HG03175 (cell line): Measurements from ENCODE around the gene SLC37A3.
"Not testable (repeated sequence)": the region's sequence is repeated elsewhere in the genome, so short reads cannot be mapped to it uniquely, and the experiment has no call there.

ENCODE experiments used
- ATAC-seq: cut with Tn5 transposase; IDR thresholded peaks from one replicate; pipeline ENCODE4 v1.9.1; 2021; ENCODE audit warnings: mild to moderate bottlenecking, moderate library complexity; ENCODE audit not compliant: unreplicated experiment

The SLC37A3 gene

DNA sequence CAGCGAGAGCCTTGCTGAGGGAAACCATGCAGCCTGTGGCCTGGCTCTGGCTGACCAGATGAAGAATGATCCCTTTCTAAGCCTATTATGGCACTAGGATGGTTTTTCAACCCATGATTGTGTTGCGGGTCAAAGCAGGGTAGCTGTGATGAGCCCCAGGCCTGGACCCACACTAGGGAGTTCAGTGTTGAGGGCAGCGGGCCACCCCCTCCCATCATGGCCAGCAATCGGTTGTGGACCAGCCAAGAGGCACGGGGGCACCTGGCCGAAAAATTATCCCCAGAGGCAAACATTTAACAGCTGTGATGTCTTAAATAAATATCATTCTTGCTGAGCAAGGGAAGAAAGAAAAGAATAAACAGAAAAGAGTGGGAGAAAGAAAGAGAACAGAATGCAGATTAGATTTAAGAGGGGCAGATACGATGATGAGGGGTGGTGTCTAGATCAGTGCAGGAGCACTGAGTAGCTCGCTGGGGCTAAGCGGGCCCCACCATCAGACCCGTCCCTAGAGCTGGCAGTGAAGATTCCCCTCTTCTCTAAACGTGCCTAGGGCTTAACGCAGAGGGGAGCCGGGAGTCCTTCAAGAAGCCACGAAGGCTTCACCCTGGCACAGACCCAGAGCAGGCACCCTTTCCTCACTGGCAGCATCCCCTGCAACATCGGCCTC is 82.7 kb downstream of the SLC37A3 start:
- ATAC-seq: no peak

DNA sequence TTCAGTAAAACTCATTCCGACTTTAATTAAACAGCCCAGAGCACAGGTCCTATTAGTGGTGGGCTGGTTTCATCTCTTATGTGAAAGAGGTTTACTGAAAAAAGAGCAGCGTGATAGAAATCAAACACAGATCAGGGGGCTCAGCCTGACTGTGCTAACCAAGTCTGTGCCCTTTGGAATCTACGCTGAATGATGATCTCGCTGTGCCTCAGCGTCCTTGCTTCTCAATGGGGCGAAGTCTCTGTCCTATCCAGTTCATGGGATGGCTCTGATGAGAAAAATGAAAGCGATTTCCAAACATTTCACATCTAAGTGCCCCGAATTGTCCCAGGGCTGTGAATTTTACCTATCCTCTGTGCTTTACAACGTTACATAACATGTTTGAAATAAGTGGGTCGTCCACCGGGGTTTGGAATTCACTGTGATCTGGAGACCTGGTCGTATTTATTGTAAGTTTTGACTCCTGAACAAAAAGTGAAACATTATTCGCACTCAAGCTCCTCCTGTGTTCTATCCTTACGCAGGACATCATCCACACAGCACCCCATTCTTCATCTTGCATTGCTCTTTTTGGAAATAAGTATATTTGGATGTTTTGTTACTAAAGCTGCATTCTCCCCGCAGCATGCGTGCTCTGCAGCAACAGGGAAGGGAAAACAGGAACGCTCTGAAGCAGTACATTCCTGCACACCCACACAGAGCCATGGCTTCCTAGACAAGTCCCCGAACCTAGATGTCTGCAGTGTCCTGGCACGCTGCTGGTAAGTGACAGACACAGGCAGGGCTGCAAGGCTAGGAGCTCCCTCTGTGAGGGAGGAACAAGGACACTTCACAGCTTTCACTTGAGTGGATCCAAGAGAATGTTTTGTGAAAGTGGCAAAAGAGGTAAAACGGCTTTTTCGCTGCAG is 83.5 kb downstream of the SLC37A3 start:
- no peak for ATAC-seq

DNA sequence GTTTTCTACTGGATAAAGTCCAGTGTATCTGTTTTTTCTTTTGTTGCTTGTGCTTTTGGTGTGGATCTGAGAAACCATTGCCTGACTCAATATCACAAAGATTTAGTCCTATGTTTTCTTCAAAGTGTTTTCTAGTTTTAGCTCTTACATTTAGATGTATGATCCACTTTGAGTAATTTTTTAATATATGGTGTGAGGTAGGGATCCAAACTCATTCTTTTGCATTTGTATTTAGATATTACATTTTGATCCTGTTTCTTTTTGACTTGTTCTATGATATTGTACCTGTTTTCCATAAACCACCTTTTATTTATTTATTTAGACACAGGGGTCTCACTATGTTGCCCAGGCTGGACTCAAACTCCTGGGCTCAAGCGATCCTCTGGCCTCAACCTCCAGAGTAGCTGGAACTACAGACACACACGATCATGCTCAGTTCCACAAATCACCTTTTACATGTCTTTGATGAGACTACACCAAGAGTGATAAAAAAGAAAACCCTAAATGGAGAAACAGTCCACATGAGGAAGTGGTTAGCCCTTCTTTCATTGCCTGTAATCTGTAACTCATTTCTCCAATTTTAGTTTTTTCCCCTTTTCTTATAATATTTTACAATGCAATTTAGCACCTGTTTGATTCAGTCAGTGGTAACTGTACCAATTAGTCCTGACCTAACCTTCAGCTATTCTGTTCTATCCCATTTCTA is 86.0 kb downstream of the SLC37A3 start:
- ATAC-seq: no peak

DNA sequence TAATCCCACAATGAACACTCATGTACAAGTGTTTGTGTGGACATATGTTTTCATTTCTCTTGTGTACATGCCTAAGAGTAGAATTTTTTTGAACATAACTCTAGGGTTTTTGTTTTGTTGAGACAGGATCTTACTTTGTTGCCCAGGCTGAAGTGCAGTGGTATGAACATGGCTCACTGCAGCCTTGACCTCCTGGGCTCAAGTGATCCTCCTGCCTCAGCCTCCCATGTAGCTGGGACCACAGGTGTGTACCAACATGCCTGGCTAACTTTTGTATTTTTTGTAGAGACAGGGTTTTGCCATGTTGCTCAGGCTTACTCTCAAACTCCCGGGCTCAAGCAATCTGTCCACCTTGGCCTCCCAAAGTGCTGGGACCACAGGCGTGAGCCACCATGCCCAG is 87.2 kb downstream of the SLC37A3 start:
- ATAC-seq: not testable (repeated sequence)

DNA sequence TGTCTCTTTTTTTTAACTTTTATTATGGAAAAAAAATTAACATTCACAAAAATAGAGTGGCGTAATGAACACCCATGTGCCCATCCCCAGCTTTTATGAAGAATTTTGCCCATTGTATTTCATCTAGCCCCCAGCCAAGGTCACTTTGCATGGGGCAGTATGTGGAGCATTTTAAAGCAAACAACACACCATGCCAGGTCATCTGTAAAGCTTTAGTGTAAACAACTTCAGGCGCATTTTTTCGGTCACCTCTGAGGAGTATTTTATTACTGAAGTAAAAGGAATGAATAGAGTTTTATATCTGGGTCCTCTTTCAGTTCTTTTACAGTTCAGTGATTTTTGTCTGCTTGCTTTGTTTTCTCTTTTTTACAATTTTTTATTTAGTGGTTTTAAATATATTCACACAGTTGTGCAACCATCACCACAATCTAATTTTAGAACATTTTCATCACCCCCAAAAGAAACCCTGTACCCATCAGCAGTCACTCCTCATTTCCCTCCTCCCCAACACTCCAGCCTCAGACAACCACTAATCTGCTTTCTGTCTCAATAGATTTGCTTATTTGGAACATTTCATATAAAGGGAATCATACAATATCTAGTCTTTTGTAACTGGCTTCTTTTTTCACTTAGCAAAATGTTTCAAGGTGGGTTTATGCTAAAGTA is 87.9 kb downstream of the SLC37A3 start:
- ATAC-seq: no peak

DNA sequence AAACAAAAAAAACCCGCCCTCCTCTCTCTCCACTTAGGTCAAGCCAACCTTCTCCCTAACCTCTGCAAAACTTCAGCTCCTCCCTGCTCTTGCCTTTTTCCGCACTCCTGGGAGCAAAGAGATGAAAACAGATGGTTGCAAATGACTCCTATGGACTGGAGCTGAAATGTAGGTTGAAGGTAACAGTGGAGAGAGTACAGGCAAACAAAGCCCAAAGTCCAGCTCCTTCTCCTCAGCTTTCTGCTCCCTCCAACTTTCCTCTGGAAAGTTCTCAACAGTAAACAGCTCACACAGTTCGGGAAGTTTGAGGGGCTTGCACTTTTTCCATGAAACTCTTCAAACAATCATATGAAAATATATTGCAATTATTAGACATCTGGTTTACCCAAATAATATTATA is 90.3 kb downstream of the SLC37A3 start:
- no peak for ATAC-seq

DNA sequence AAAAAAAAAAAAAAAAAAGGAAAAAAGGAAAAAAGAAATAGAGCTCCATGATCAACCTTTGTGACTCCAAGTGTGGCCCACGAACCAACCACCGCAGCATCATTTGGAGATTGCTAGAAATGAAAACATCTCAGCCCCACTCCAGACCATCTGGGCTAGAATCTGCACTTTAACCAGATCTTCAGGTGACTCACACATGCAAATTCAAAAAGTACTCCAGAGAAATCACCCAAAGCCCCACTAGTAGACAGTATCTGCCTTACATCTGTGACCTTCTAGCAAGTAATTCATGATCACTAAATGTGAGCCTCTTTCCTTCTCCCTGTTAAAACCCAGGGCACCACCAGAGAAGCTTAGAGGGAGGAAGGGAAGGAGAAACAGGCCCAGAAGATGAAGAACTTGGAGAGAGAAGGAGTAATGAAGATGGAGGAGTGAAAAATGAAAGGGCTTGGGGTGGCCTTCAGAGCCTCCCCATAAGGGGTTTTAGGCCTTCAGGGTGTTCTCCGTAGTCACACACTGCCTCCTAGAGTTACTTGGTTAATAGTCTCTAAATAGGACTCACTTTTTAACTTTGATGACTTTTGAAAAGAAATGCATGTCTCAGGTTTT is 94.0 kb downstream of the SLC37A3 start:
- ATAC-seq: no peak

DNA sequence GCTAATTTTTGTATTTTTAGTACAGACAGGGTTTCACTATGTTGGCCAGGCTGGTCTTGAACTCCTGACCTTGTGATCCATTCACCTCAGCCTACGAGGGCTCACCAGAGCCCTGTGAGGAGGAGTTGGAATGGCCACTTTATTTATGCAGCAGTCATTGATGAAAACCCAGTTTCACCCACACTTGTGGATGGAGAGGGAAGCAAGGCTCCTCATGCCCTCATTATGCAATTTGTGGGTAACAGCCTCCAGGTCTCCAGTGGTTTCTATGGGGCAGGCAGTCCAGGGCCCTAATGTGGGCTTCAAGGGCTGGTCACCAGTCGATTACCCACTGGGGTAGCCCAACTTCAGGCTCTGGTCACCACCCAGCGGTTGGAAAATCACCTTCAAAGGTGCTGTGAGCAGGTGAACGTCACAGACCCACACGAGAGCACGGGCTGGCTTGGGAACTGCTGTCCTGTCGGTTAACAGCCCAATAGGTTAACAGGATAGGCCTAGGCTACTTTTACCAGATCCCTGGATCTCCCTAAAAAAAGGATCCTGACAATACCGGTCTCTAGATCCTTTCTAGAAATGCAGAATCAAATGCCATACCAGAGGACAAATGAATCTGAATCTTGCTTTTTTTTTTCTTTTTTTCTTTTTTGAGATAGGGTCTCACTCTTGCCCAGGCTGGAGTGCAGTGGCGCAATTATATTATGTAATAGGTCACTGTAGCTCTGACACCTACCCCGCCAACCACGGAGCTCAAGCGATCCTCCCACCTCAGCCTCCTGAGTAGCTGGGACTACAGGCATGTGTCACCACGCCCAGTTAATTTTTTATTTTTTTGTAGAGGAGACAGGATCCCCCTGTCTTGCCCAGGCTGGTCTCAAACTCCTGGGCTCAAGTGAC is 97.8 kb downstream of the SLC37A3 start:
- ATAC-seq: no peak

DNA sequence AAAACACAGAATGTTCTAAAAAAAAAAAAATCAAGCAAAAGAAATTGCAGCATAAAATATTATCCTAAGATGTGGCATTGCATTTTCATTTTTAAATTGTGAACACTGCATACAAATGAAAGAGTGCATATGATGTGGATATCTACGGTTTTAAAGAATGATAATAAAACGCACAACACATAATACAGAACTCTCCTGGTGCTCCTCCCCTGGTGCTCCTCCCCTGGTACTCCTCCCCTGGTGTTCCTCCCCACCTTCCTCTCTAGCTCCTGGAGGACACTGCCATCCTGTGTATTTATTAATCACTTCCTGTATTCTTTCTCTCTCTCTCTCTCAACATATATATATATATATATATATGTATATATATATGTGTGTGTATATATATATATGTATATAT is 100.1 kb downstream of the SLC37A3 start:
- no peak for ATAC-seq

DNA sequence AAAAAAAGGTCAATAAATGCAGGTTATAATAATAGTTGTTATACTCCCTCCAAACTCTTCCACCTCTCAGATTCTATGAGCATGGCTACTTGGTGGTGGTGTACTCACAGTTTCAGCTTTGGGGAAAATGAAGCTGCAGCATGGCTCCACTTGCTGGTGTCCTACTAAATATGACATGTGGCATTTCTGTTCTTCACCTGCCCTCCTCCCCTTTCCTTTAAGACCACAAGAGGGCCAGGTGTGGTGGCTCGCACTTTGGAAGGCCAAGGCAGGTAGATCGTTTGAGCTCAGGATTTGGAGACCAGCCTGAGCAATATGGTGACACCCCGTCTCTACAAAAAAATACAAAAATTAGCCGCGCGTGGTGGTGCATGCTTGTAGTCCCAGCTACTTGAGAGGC is 101.1 kb downstream of the SLC37A3 start:
- ATAC-seq: no peak

DNA sequence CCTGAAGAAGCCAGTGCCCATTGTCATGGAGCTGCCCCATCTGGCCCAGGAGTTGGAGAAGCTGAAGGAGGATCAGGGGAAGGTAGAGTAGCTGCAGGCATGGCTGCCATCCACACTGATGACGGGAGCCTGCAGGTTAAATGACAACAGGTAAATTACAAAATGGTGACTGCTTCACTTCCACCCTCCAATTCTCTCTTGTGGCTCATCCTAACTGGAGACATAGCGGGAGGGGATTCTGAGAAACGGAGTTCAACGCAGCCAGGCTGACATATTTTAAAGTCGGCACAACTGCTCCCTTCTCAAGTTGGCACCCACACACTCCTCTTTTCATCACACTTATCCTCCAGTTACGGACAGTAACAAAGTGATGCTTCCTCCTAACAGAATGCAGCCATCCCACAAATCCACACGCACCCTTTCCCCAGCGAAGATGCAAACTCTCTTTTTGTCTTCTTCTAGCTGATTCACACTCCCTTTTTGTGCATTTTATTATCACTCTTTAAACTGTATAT is 103.0 kb downstream of the SLC37A3 start:
- no peak for ATAC-seq

DNA sequence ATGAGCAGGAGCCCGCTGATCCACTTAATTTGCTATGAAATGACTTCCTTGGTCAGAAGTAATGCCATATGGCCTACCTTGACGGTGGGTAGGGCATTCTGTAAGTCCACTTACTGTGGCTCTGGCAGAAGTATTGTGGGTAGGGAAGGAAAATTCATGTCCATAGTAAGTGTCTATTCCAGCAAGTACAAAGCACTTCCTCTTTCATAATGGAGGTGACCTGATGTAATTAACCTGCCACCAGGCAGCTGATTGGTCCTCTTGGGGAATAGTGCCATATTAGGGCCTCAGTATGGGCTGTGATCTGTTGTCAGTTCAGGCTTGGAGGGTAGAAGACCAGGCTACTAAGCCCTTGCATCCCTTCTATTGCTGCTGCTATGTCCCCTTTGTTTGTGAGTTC is 103.9 kb downstream of the SLC37A3 start:
- no peak for ATAC-seq

DNA sequence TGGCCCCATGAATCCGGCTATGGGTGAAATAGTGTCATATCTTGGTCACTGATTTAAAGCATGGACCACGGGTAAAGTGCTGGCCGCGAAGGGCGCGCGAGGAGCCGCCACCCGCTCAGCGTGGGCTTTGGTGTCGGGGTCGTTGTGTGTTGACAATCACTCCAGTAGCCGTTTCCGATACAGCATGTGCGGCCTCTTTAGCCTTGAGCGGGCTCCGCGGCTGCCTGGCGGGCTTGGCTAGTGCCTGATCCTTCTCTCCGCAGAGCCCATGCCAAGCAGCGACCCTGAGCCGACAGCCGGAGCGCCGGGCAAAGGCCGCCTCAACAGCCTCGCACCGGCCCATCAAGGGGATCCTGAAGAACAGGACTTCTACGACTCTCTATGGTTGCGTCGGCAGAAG is 105.9 kb downstream of the SLC37A3 start:
- no peak for ATAC-seq

DNA sequence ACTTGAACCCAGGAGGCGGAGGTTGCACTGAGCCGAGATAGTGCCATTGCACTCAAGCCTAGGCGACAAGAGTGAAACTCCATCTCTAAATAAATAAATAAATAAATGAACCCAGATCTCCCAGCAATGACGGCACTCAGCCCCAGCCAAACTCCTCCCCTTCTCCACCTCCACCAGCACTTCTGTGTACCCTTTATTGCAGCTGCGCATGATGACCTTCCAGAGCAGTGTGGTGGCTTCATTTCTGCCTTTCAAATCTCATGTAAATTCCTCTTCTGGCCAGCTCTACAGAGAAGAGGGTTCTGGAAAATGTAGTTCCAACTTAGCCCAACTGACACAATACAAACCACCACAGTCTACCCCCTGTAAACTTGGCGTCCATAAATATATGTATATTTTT is 108.5 kb downstream of the SLC37A3 start:
- ATAC-seq: no peak

DNA sequence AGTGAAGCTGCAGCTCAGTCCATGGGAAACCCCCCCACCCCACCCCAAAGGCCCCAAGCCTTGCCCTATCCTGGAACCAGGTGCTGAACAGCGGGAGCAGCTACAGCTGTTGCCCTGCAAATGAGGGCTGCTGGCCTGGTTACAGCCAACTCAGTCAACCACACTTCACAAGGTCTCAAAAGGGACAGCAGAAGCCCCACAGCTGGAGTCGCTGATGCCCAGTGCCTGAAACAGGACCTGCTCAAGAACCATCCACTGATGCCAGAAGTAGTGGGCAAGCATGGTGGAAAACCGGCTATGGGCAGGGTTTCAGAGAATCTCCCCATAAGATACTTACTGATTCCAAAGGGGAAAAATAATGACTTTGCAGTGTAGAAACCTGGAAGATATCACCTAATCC is 110.3 kb downstream of the SLC37A3 start:
- no peak for ATAC-seq

DNA sequence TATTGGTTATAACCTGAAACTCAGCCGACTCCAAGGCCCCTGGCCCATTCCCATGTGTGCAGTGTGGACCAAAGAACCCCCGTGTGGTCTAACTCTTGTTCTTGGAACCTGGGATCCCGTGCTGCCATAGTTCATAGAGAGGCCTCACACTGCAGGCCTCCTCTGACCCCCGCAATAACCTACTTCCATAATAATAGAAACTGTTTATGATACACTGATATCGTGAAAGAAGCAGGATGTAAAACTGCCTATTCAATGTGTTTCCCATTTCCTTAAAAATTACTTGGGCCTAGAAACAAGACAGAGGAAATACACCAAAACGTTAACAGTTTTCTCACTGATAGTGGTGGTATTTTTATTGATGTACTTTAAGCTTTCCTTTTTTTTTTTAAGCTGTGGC is 112.4 kb downstream of the SLC37A3 start:
- no peak for ATAC-seq

DNA sequence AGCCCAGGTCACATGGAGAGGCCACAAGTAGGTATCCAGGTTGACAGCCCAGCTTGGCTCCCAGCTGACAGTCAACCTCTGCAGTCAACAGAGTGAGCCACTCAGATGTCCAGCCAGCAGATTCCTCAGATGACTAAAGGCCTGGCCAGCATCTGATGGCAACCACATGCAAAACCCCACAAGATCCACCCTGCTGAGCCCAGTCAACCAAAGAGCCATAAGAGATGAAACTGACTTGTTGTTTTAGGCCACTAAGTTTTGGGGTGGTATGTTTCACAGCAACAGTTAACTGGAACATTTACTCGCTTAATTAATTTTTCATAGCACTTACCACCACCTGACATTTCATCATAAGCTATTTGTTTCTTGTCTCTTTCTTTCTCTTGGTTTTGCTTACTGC is 114.3 kb downstream of the SLC37A3 start:
- no peak for ATAC-seq
